ENCODE results near the gene OSBPL8.

DNA sequence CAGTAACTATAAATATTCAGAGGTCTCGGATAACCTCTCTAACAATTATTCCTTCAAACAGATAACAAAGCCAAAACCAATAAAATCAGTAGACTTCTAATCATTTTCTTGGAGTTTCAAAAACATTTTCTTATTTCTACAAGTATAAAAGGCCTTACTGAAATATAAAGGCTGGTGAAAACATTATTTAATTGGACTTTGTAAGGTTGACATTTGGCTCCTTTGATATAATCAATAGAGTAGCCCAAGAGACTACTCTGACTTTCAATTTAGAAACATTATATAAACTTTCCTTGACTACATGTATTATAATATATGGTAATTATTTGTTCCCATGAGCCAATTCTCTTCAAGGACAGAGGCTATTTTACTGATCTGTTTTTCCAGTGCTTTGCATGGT is 68.3 kb downstream of the OSBPL8 start:
- TF ChIP-seq YY1 (IDR thresholded peaks at IDR 0.05; ENCODE audit: insufficient read depth, insufficient read length), result no peak
- no peak for TF ChIP-seq ZNF274 (IDR thresholded peaks at IDR 0.05; ENCODE audit: low read depth, low read length)
